MCF 10A (cell line): ENCODE results near the gene SLC47A2. TPM values are rescaled to one million over a fixed set of nuclear protein-coding genes. Genes with fewer than 3 reads are reported as not detected.

Source experiments
- BruUV-seq: library from RNA; stranded (reverse); fragments of 400-500 nt; replicated peaks from 2 replicates; lab custom pipeline; 2021; lab: Mats Ljungman, UMichigan
- CTCF ChIA-PET: fragments of 300-600 bp; sonication (Branson Sonifier 250); formaldehyde crosslinking; extraction: SDS; loops from one replicate; lab custom pipeline; 2021; ENCODE audit warnings: antibody characterized with exemption, inconsistent platforms; lab: Yijun Ruan, JAX
- POLR2A ChIA-PET: fragments of 300-600, 350-650 bp; sonication (Branson Sonifier 250); formaldehyde crosslinking; extraction: SDS; loops from one replicate; lab custom pipeline; 2020; ENCODE audit warnings: antibody characterized with exemption, inconsistent platforms; lab: Yijun Ruan, JAX
- DNase-seq: peaks from one replicate; pipeline ENCODE4 v3.0.0-alpha.2; 2018; ENCODE audit not compliant: unreplicated experiment
- H3K27ac Mint-ChIP-seq: one replicate; pipeline ENCODE4 v1.8.0; 2022; ENCODE audit warnings: mild to moderate bottlenecking, low read depth, mixed read lengths; ENCODE audit not compliant: unreplicated experiment
- H3K27me3 Mint-ChIP-seq: one replicate; pipeline ENCODE4 v1.8.0; 2022; ENCODE audit warnings: mixed read lengths; ENCODE audit not compliant: insufficient read depth, unreplicated experiment
- H3K36me3 Mint-ChIP-seq: one replicate; pipeline ENCODE4 v1.8.0; 2022; ENCODE audit warnings: mild to moderate bottlenecking, moderate library complexity, mixed read lengths; ENCODE audit not compliant: insufficient read depth, unreplicated experiment
- H3K4me1 Mint-ChIP-seq: one replicate; pipeline ENCODE4 v1.8.0; 2022; ENCODE audit warnings: mixed read lengths; ENCODE audit not compliant: insufficient read depth, unreplicated experiment
- H3K4me3 Mint-ChIP-seq: one replicate; pipeline ENCODE4 v1.8.0; 2022; ENCODE audit warnings: mild to moderate bottlenecking, moderate library complexity, mixed read lengths; ENCODE audit not compliant: unreplicated experiment
- H3K9me3 Mint-ChIP-seq: one replicate; pipeline ENCODE4 v1.8.0; 2022; ENCODE audit warnings: mixed read lengths; ENCODE audit not compliant: unreplicated experiment
- CTCF ChIP-seq: fragments of 200-600 bp; IDR thresholded peaks from one replicate; pipeline ENCODE4 v1.8.0; 2022; ENCODE audit warnings: antibody characterized with exemption, mild to moderate bottlenecking; ENCODE audit not compliant: unreplicated experiment
- intact Hi-C: fragments of 100-400 bp; cut with micrococcal nuclease; formaldehyde crosslinking; loops from 2 replicates; pipeline ENCODE4 v1.14.1; 2022
- total RNA-seq: library from RNA; stranded (reverse); gene quantifications from 2 replicates; pipeline ENCODE4 v1.2.3, GENCODE V29; 2022

The SLC47A2 gene
- total RNA-seq, 1 experiment from 2014 or later: 0.54 TPM

GRCh38 chr17:19755821-19756510 lies 39.6 kb upstream of the SLC47A2 start:
- no peak for DNase-seq
- BruUV-seq: no TSS peak
- no peaks in the 10 kb centered on the region for H3K9me3 Mint-ChIP-seq
- CTCF ChIA-PET: interaction anchor here (0.6 to 6.1 kb wide), 10 partner anchors 11 to 509 kb away, joined by 3 to 46 read pairs (median 4); partner anchors contain the start of gene ALDH3A2
- H3K4me1 Mint-ChIP-seq: peaks cover 34% of the 10 kb centered on the region
- H3K27ac Mint-ChIP-seq: no peak overlapping the region
- no peak overlapping the region for H3K4me3 Mint-ChIP-seq
- intact Hi-C loops: no loop called here
- TF ChIP-seq CTCF: no peak
- POLR2A ChIA-PET: interaction anchor here (1.3 to 13.0 kb wide), 5 partner anchors 28 to 378 kb away, joined by 3 to 311 read pairs (median 6); partner anchors contain the start of genes ALDH3A2, MAPK7 and SLC47A2
- no peaks in the 10 kb centered on the region for H3K27me3 Mint-ChIP-seq
- no peaks in the 10 kb centered on the region for H3K36me3 Mint-ChIP-seq

DNA sequence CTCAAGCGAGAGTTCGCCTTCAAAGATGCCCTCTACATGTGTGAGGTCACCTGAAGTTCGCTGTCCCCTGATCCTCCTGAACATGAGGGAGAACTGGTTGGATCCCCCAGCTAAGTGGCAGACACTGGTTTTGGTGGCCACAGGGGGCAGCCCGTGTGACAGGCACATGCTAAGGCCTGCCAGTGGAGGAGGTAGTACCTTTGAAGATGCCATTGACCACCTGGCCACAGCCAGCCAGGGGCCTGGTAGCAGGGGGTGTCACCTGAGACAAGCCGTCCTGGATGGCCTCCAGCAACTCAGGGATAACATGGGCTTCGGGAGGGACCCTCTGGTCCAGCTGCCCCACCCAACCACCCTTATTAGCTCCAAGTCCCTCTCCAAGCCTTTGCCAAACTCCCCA lies 39.0 kb upstream of the SLC47A2 start:
- CTCF ChIA-PET: interaction anchor here (0.6 to 6.1 kb wide), 10 partner anchors 10 to 562 kb away, joined by 3 to 46 read pairs (median 4); no protein-coding TSS in a partner anchor
- no peak for DNase-seq
- Mint-ChIP-seq H3K27me3 (no peaks in the 10 kb centered on the region), H3K4me1 (peaks cover 38% of the 10 kb centered on the region), H3K4me3 (no peak overlapping the region), H3K36me3 (no peaks in the 10 kb centered on the region), H3K9me3 (no peaks in the 10 kb centered on the region), H3K27ac (no peak overlapping the region)
- no TSS peak for BruUV-seq
- POLR2A ChIA-PET: interaction anchor here (0.6 to 13.0 kb wide), 8 partner anchors 27 to 377 kb away, joined by 3 to 311 read pairs (median 6); partner anchors contain the start of genes ALDH3A2, MAPK7 and SLC47A2
- no peak for TF ChIP-seq CTCF
- intact Hi-C loops: no loop called here

GRCh38 chr17:19753661-19754463 lies 37.5 kb upstream of the SLC47A2 start:
- H3K27me3 Mint-ChIP-seq: no peaks in the 10 kb centered on the region
- H3K4me1 Mint-ChIP-seq: peaks cover 48% of the 10 kb centered on the region
- intact Hi-C loops: loop anchor here (1.0 to 5.0 kb wide), 4 partner anchors 27 to 377 kb away; partner anchors contain the start of gene MAPK7
- H3K9me3 Mint-ChIP-seq: no peaks in the 10 kb centered on the region
- peak; percentile 79 for TF ChIP-seq CTCF
- H3K27ac Mint-ChIP-seq: peak overlapping the region; percentile 79
- DNase-seq: peak; percentile 85
- H3K36me3 Mint-ChIP-seq: no peaks in the 10 kb centered on the region
- BruUV-seq: no TSS peak
- ChIA-PET CTCF (interaction anchor here (0.5 to 6.1 kb wide), 31 partner anchors 9 to 420 kb away, joined by 3 to 46 read pairs (median 5); partner anchors contain the start of genes ALDH3A2 and B9D1), POLR2A (interaction anchor here (0.6 to 13.0 kb wide), 25 partner anchors 8 to 375 kb away, joined by 3 to 311 read pairs (median 4); partner anchors contain the start of genes ALDH3A2, MAPK7 and SLC47A2)
- H3K4me3 Mint-ChIP-seq: peak overlapping the region; percentile 9
